H1 (cell line): ENCODE measurements around the gene LRBA. TPM values are rescaled to one million over a fixed set of nuclear protein-coding genes. Genes with fewer than 3 reads are reported as not detected.

ENCODE experiments used
- CTCF ChIA-PET: fragments of 300-600 bp; sonication (Branson Sonifier 250); formaldehyde crosslinking; loops from one replicate; lab custom pipeline; 2021; ENCODE audit not compliant: partially characterized antibody; lab: Charles Lee
- POLR2A ChIA-PET: fragments of 300-600 bp; sonication (Branson Sonifier 250); formaldehyde crosslinking; loops from one replicate; lab custom pipeline; 2021; ENCODE audit warnings: inconsistent platforms; ENCODE audit not compliant: partially characterized antibody; lab: Charles Lee
- DNase-seq, 2 experiments: peaks; one replicate each; pipeline versions ENCODE4 v3.0.0 to v3.0.0-alpha.2; 2010 to 2022; ENCODE audit warnings: low spot score in 2 of 2, low read depth in 1 of 2, mixed read lengths in 1 of 2
- FAIRE-seq: peaks from 2 replicates; lab custom pipeline; 2011; peaks lifted over from hg19 to GRCh38; lab: Jason Lieb, UNC
- H2AFZ ChIP-seq: 2 replicates; pipeline ENCODE4 v1.8.1; 2012; ENCODE audit warnings: low read length, inconsistent platforms
- H2AK5ac ChIP-seq: 2 replicates; pipeline ENCODE4 v1.6.1; 2013; ENCODE audit warnings: low read depth, low read length
- H2BK120ac ChIP-seq: replicated peaks from 2 replicates; pipeline ENCODE3; 2013; ENCODE audit warnings: low read depth, low read length, inconsistent platforms
- H2BK12ac ChIP-seq: 2 replicates; pipeline ENCODE4 v1.6.1; 2013; ENCODE audit warnings: low read depth, low read length
- H2BK15ac ChIP-seq: 2 replicates; pipeline ENCODE4 v1.6.1; 2013; ENCODE audit warnings: low read length
- H2BK20ac ChIP-seq: 2 replicates; pipeline ENCODE4 v1.6.1; 2013; ENCODE audit warnings: low read length
- H2BK5ac ChIP-seq: 2 replicates; pipeline ENCODE4 v1.6.1; 2013; ENCODE audit warnings: low read depth, low read length
- H3K14ac ChIP-seq: 2 replicates; pipeline ENCODE4 v1.6.1; 2013; ENCODE audit warnings: inconsistent platforms; ENCODE audit not compliant: insufficient read length
- H3K18ac ChIP-seq: 2 replicates; pipeline ENCODE4 v1.6.1; 2013; ENCODE audit warnings: low read length; ENCODE audit errors: extremely low read depth
- H3K23ac ChIP-seq: 2 replicates; pipeline ENCODE4 v1.6.1; 2013; ENCODE audit warnings: inconsistent platforms; ENCODE audit not compliant: insufficient read length
- H3K23me2 ChIP-seq: 2 replicates; pipeline ENCODE4 v1.6.1; 2013; ENCODE audit warnings: low read depth, low read length
- H3K27ac ChIP-seq: 2 replicates; pipeline ENCODE4 v1.6.1; 2011; ENCODE audit warnings: low read depth, low read length, inconsistent platforms
- H3K27me3 ChIP-seq, 4 experiments: replicated peaks in 1 of 4; 1 replicate in 1 of 4; 2 replicates in 3 of 4; pipeline versions ENCODE4 v1.6.1 to v1.8.1; 2011 to 2013; ENCODE audit warnings: low read length in 3 of 4, mild to moderate bottlenecking in 3 of 4, inconsistent platforms in 2 of 4, mixed read lengths in 2 of 4, moderate library complexity in 1 of 4; ENCODE audit not compliant: control insufficient read depth in 3 of 4, insufficient read depth in 3 of 4; ENCODE audit errors: extremely low read depth in 1 of 4
- H3K36me3 ChIP-seq, 4 experiments: 2 replicates each; pipeline versions ENCODE4 v1.6.1 to v1.8.1; 2011 to 2013; ENCODE audit warnings: mild to moderate bottlenecking in 4 of 4, low read length in 3 of 4, moderate library complexity in 2 of 4, control low read depth in 1 of 4, inconsistent platforms in 1 of 4; ENCODE audit not compliant: insufficient read depth in 4 of 4, control insufficient read depth in 2 of 4
- H3K4ac ChIP-seq: replicated peaks from 2 replicates; pipeline ENCODE3; 2013; ENCODE audit warnings: low read length, low read depth, mixed read lengths, inconsistent platforms; ENCODE audit not compliant: insufficient read length
- H3K4me1 ChIP-seq, 4 experiments: replicated peaks in 1 of 4; 1 replicate in 1 of 4; 2 replicates in 3 of 4; pipeline versions ENCODE4 v1.6.1 to v1.8.1; 2011 to 2013; ENCODE audit warnings: low read length in 3 of 4, inconsistent platforms in 2 of 4, mixed read lengths in 1 of 4; ENCODE audit not compliant: insufficient read depth in 4 of 4, control insufficient read depth in 3 of 4
- H3K4me2 ChIP-seq, 2 experiments: 2 replicates each; pipeline versions ENCODE4 v1.6.1 to v1.8.1; 2011 to 2013; ENCODE audit warnings: low read depth in 2 of 2, low read length in 2 of 2, control low read depth in 1 of 2, inconsistent platforms in 1 of 2, mild to moderate bottlenecking in 1 of 2; ENCODE audit not compliant: insufficient read depth in 1 of 2
- H3K4me3 ChIP-seq, 4 experiments: fragments of 200-600, 300-600 bp in 1 of 4; sonication (generic), shearing (Covaris generic), sonication (Bioruptor Twin) in 1 of 4; 2 replicates each; pipeline versions ENCODE4 v1.5.1 to v1.8.1; 2011 to 2016; ENCODE audit warnings: low read length in 4 of 4, low read depth in 3 of 4, control low read depth in 2 of 4, inconsistent platforms in 2 of 4, mild to moderate bottlenecking in 2 of 4, mixed read lengths in 1 of 4, moderate library complexity in 1 of 4; ENCODE audit not compliant: insufficient read depth in 2 of 4; ENCODE audit errors: extremely low read depth in 1 of 4
- H3K56ac ChIP-seq: replicated peaks from 2 replicates; pipeline ENCODE3; 2013; ENCODE audit warnings: low read depth, mild to moderate bottlenecking, mixed read lengths, low read length, inconsistent platforms; ENCODE audit not compliant: insufficient read length
- H3K79me1 ChIP-seq: 2 replicates; pipeline ENCODE4 v1.6.1; 2013; ENCODE audit warnings: low read depth, low read length, control low read depth
- H3K79me2 ChIP-seq, 2 experiments: 2 replicates each; pipeline versions ENCODE4 v1.6.1 to v1.8.1; 2012 to 2013; ENCODE audit warnings: low read length in 2 of 2, mild to moderate bottlenecking in 2 of 2, inconsistent platforms in 1 of 2; ENCODE audit not compliant: insufficient read depth in 2 of 2, control insufficient read depth in 1 of 2
- H3K9ac ChIP-seq, 4 experiments: replicated peaks in 1 of 4; 1 replicate in 1 of 4; 2 replicates in 3 of 4; pipeline versions ENCODE4 v1.6.1 to v1.8.1; 2011 to 2013; ENCODE audit warnings: low read depth in 3 of 4, low read length in 3 of 4, control low read depth in 2 of 4, mild to moderate bottlenecking in 2 of 4, moderate library complexity in 2 of 4, inconsistent platforms in 1 of 4; ENCODE audit errors: extremely low read depth in 1 of 4
- H3K9me3 ChIP-seq, 2 experiments: 2 replicates each; pipeline versions ENCODE4 v1.6.1 to v1.8.1; 2012 to 2013; ENCODE audit warnings: mild to moderate bottlenecking in 2 of 2, moderate library complexity in 2 of 2, control low read depth in 1 of 2, inconsistent platforms in 1 of 2, low read depth in 1 of 2, low read length in 1 of 2, mixed read lengths in 1 of 2; ENCODE audit not compliant: insufficient read depth in 2 of 2
- H4K20me1 ChIP-seq, 2 experiments: replicated peaks in 1 of 2; 2 replicates each; pipeline versions ENCODE3 to v1.8.1; 2011 to 2013; ENCODE audit warnings: inconsistent platforms in 2 of 2, low read length in 2 of 2, mild to moderate bottlenecking in 1 of 2; ENCODE audit not compliant: insufficient read depth in 2 of 2, control insufficient read depth in 1 of 2
- H4K5ac ChIP-seq: 2 replicates; pipeline ENCODE4 v1.6.1; 2013; ENCODE audit warnings: low read length, low read depth, mixed read lengths, inconsistent platforms; ENCODE audit not compliant: insufficient read length
- H4K8ac ChIP-seq: 2 replicates; pipeline ENCODE4 v1.8.0; 2013; ENCODE audit warnings: mild to moderate bottlenecking, moderate library complexity, low read length, inconsistent platforms; ENCODE audit not compliant: insufficient read depth; ENCODE audit errors: extremely low read depth
- H4K91ac ChIP-seq: replicated peaks from 2 replicates; pipeline ENCODE3; 2013; ENCODE audit warnings: low read length, mixed read lengths, inconsistent platforms; ENCODE audit not compliant: insufficient read length
- CTBP2 ChIP-seq: IDR thresholded peaks from 2 replicates; pipeline ENCODE4 v1.7.0; 2011; ENCODE audit warnings: borderline replicate concordance, mild to moderate bottlenecking, moderate library complexity, mixed read lengths, low read length; ENCODE audit not compliant: insufficient read depth, insufficient read length
- SIN3A ChIP-seq, 2 experiments: IDR thresholded peaks in 1 of 2; conservative IDR thresholded peaks in 1 of 2; 2 replicates each; pipeline ENCODE4 v1.6.1; 2011 to 2012; ENCODE audit warnings: low read length in 2 of 2, improper control_type of control experiment in 1 of 2, low read depth in 1 of 2, mild to moderate bottlenecking in 1 of 2
- YY1 ChIP-seq: IDR thresholded peaks from 2 replicates; pipeline ENCODE4 v1.6.1; 2011; ENCODE audit warnings: low read depth, mild to moderate bottlenecking, low read length
- whole genome bisulfite sequencing, 2 experiments: shearing (Covaris generic) in 1 of 2; methylation state at CpG; one replicate each; pipeline versions ENCODE4 v1.1.6 to v1.1.7; 2013 to 2015; ENCODE audit warnings: low lambda C conversion rate in 2 of 2, mixed read lengths in 2 of 2, inconsistent platforms in 1 of 2, low coverage in 1 of 2, missing lambda C conversion rate in 1 of 2; ENCODE audit not compliant: insufficient replicate concordance in 2 of 2, insufficient coverage in 1 of 2, insufficient read length in 1 of 2; ENCODE audit errors: extremely low coverage in 1 of 2, missing lambda C conversion rate in 1 of 2; 5-methylcytosine and 5-hydroxymethylcytosine counted together
- polyA plus RNA-seq, 7 experiments: library from polyadenylated mRNA; depleted of rRNA in 3 of 7; stranded (reverse) in 5 of 7; unstranded in 2 of 7; fragments of >200 nt in 5 of 7; fragments of 200-250 nt in 2 of 7; gene quantifications; 1 replicate in 5 of 7; 2 replicates in 1 of 7; 4 replicates in 1 of 7; pipeline versions ENCODE4 v1.2.1 to v1.2.3, GENCODE V29; 2011 to 2013; ENCODE audit warnings: missing spikeins in 2 of 7, mixed read lengths in 2 of 7
- total RNA-seq: library from RNA; stranded (reverse); fragmentation: NEBNext Ultra II Directional; extraction: Animal tissue kit (Norgen Biotek cat#: 25700); gene quantifications from 2 replicates; pipeline ENCODE4 v1.2.1, GENCODE V29; 2021
- TF ChIP-seq, protein P1 (sequence below): IDR thresholded peaks from 2 replicates; pipeline ENCODE4 v1.6.1; 2012; ENCODE audit warnings: inconsistent platforms
- TF ChIP-seq, protein P2 (sequence below), 3 experiments: IDR thresholded peaks; 1 replicate in 2 of 3; 2 replicates in 1 of 3; pipeline versions ENCODE4 v1.5.1 to v1.6.1; 2011; ENCODE audit warnings: low read length in 3 of 3, mild to moderate bottlenecking in 3 of 3, inconsistent platforms in 2 of 3, low read depth in 1 of 3, moderate library complexity in 1 of 3; ENCODE audit not compliant: insufficient read depth in 1 of 3; ENCODE audit errors: control extremely low read depth in 1 of 3

Gene LRBA
- total and polyA plus RNA-seq, 2 of the 8 experiments (the other 6 are each of a cell fraction or from before 2014, with no cell fraction given): 54.6 to 83.2 TPM

DNA sequence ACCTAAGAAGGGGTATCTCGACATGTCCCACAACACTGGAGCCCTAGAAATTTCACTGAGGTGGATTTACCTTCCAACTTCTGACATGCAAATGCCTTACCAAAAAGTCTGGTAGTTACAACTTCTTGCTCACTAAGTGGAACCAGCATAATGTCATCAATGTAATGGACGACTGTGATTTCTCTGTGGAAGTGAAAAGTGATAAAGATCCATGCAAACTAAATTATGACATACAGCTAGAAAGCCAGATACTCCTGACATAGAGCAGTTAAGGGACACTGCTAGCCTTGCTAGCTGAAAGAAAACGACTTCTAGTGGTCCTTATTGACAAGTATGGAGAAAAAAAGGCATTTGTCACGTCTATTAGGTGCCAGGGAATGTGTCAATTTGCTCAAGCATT lies 242.1 kb downstream of the LRBA start:
- H2BK120ac ChIP-seq: no peak overlapping the region
- H3K79me1 ChIP-seq: no peaks in the 10 kb centered on the region
- H3K4me1 ChIP-seq: no peaks in the 10 kb centered on the region
- no peak overlapping the region for H3K14ac ChIP-seq
- no peak overlapping the region for H3K4me3 ChIP-seq
- no peaks in the 10 kb centered on the region for H3K27me3 ChIP-seq
- H4K8ac ChIP-seq: no peak overlapping the region
- H2BK15ac ChIP-seq: no peak overlapping the region
- WGBS, 2 experiments: 84% methylated on average over 4 of the region's 4 CpGs; no CpG with 5 or more reads in 1 of the 2 experiments
- no peak overlapping the region for H4K91ac ChIP-seq
- no peak overlapping the region for H3K23ac ChIP-seq
- no peak for DNase-seq
- no peak overlapping the region for H3K56ac ChIP-seq
- H2BK5ac ChIP-seq: no peak overlapping the region
- H2AK5ac ChIP-seq: no peak overlapping the region
- H3K27ac ChIP-seq: no peak overlapping the region
- no peak overlapping the region for H3K4ac ChIP-seq
- H3K23me2 ChIP-seq: no peaks in the 10 kb centered on the region; the same call in 1 of the 2 replicates
- no peak overlapping the region for H3K4me2 ChIP-seq
- H2BK12ac ChIP-seq: no peak overlapping the region
- H3K9ac ChIP-seq: no peak overlapping the region
- H3K9me3 ChIP-seq: no peaks in the 10 kb centered on the region; a peak in 1 of 4 replicates
- H3K18ac ChIP-seq: no peak overlapping the region
- no peak overlapping the region for H2BK20ac ChIP-seq
- no peak for FAIRE-seq
- H2AFZ ChIP-seq: no peak overlapping the region
- no peak overlapping the region for H4K5ac ChIP-seq
- H3K36me3 ChIP-seq: no peaks in the 10 kb centered on the region; a peak in 2 of 8 replicates
- POLR2A ChIA-PET: no interaction called here
- no peaks in the 10 kb centered on the region for H3K79me2 ChIP-seq
- CTCF ChIA-PET: interaction anchor here (0.5 kb wide), 1 partner anchor 587 kb away, joined by 3 read pairs; no protein-coding TSS in a partner anchor
- H4K20me1 ChIP-seq: no peaks in the 10 kb centered on the region
- TF ChIP-seq, protein P1, sequence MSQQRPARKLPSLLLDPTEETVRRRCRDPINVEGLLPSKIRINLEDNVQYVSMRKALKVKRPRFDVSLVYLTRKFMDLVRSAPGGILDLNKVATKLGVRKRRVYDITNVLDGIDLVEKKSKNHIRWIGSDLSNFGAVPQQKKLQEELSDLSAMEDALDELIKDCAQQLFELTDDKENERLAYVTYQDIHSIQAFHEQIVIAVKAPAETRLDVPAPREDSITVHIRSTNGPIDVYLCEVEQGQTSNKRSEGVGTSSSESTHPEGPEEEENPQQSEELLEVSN: no peak
- no peak for TF ChIP-seq CTBP2
- TF ChIP-seq SIN3A (conservative IDR thresholded peaks at IDR 0.05 in 1 of 2, IDR thresholded peaks at IDR 0.05 in 1 of 2; ENCODE audit: low read depth in 1 of 2, low read length in 2 of 2): no peak
- no peak for TF ChIP-seq YY1
- TF ChIP-seq, protein P2, sequence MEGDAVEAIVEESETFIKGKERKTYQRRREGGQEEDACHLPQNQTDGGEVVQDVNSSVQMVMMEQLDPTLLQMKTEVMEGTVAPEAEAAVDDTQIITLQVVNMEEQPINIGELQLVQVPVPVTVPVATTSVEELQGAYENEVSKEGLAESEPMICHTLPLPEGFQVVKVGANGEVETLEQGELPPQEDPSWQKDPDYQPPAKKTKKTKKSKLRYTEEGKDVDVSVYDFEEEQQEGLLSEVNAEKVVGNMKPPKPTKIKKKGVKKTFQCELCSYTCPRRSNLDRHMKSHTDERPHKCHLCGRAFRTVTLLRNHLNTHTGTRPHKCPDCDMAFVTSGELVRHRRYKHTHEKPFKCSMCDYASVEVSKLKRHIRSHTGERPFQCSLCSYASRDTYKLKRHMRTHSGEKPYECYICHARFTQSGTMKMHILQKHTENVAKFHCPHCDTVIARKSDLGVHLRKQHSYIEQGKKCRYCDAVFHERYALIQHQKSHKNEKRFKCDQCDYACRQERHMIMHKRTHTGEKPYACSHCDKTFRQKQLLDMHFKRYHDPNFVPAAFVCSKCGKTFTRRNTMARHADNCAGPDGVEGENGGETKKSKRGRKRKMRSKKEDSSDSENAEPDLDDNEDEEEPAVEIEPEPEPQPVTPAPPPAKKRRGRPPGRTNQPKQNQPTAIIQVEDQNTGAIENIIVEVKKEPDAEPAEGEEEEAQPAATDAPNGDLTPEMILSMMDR (IDR thresholded peaks at IDR 0.05; ENCODE audit: control extremely low read depth in 1 of 3, insufficient read depth in 1 of 3, low read depth in 1 of 3, low read length in 3 of 3): no peak
